Spleen (tissue), 11 donors: ENCODE measurements around the gene PZP. TPM values are rescaled to one million over a fixed set of nuclear protein-coding genes. Genes with fewer than 3 reads are reported as not detected.

ENCODE experiments used
- DNase-seq: peaks from one replicate; pipeline ENCODE4 v3.0.0-alpha.2; 2020
- H3K27ac ChIP-seq, 8 donors: fragments of 200-600 bp; sonication (generic) in 7 of 8; 1 replicate in 4 of 8; 2 replicates in 4 of 8; pipeline versions ENCODE4 v1.5.0 to v1.8.0; 2016 to 2021; ENCODE audit warnings: inconsistent platforms in 4 of 8, mild to moderate bottlenecking in 4 of 8, moderate library complexity in 1 of 8
- H3K27me3 ChIP-seq, 7 donors: fragments of 200-600 bp; sonication (generic) in 6 of 7; replicated peaks in 1 of 7; 1 replicate in 4 of 7; 2 replicates in 3 of 7; pipeline versions ENCODE4 v1.5.0 to v1.8.0; 2016 to 2021; ENCODE audit warnings: inconsistent platforms in 3 of 7, mild to moderate bottlenecking in 1 of 7
- H3K36me3 ChIP-seq, 6 donors: fragments of 200-600 bp; sonication (generic) in 5 of 6; 1 replicate in 4 of 6; 2 replicates in 2 of 6; pipeline versions ENCODE4 v1.5.0 to v1.8.0; 2016 to 2021; ENCODE audit warnings: inconsistent platforms in 2 of 6
- H3K4me1 ChIP-seq, 6 donors: fragments of 200-600 bp; sonication (generic) in 5 of 6; 1 replicate in 3 of 6; 2 replicates in 3 of 6; pipeline versions ENCODE4 v1.5.0 to v1.8.0; 2016 to 2021; ENCODE audit warnings: inconsistent platforms in 3 of 6
- H3K4me3 ChIP-seq, 8 donors: fragments of 200-600 bp; sonication (generic) in 7 of 8; 1 replicate in 4 of 8; 2 replicates in 4 of 8; pipeline versions ENCODE4 v1.5.0 to v1.8.0; 2016 to 2021; ENCODE audit warnings: inconsistent platforms in 4 of 8, mild to moderate bottlenecking in 4 of 8, moderate library complexity in 2 of 8
- H3K9me3 ChIP-seq, 8 donors: fragments of 200-600 bp; sonication (generic) in 7 of 8; 1 replicate in 4 of 8; 2 replicates in 4 of 8; pipeline versions ENCODE4 v1.5.0 to v1.8.0; 2016 to 2021; ENCODE audit warnings: inconsistent platforms in 4 of 8
- CTCF ChIP-seq, 11 experiments: fragments of 200-600 bp in 7 of 11; fragments of 450-650 bp in 4 of 11; sonication (generic) in 4 of 11; IDR thresholded peaks in 8 of 11; conservative IDR thresholded peaks in 3 of 11; 1 replicate in 7 of 11; 2 replicates in 4 of 11; pipeline versions ENCODE4 v1.4.0 to v1.8.0; 2016 to 2021; ENCODE audit warnings: antibody characterized with exemption in 11 of 11, inconsistent platforms in 4 of 11, mild to moderate bottlenecking in 1 of 11
- POLR2A ChIP-seq, 3 donors: fragments of 450-650 bp; IDR thresholded peaks; one replicate each; pipeline ENCODE4 v1.5.1; 2017; ENCODE audit warnings: antibody characterized with exemption in 3 of 3, mild to moderate bottlenecking in 1 of 3
- POLR2AphosphoS5 ChIP-seq, 3 donors: sonication (generic); formaldehyde crosslinking; IDR thresholded peaks; one replicate each; pipeline ENCODE4 v1.5.1; 2017; ENCODE audit warnings: antibody characterized with exemption in 3 of 3
- WGBS, 5 donors: extraction: QIAGEN DNeasy Blood & Tissue Kit in 3 of 5; methylation state at CpG; one replicate each; pipeline versions ENCODE4 v1.1.5 to v1.1.7; 2013 to 2018; 5-methylcytosine and 5-hydroxymethylcytosine counted together
- intact Hi-C: fragments of 100-400 bp; cut with DNase I; formaldehyde crosslinking; loops from one replicate; pipeline ENCODE4 v1.15.0; 2023; ENCODE audit warnings: low total_unique reads
- polyA plus RNA-seq, 3 donors: library from polyadenylated mRNA; stranded (reverse); fragments of 200-250 nt; gene quantifications; one replicate each; pipeline ENCODE4 v1.2.1, GENCODE V29; 2013
- total RNA-seq, 7 donors: library from RNA; depleted of rRNA in 3 of 7; stranded (reverse); fragments of >200 nt in 3 of 7; fragmentation: NEBNext Ultra II Directional in 4 of 7; extraction: Animal tissue kit (Norgen Biotek cat#: 25700) in 4 of 7; gene quantifications; one replicate each; pipeline versions ENCODE4 v1.1.0 to v1.2.1, GENCODE V29; 2016 to 2021
- donor health status: healthy with polysubstance abuse.
- donor health status: DM: no; HTN: no; CAD: no; lungs with moderate emphysema.
- donor health status: DM: no; HTN: no; CAD: no.
- donor health status: Bipolar disorder and iron deficiency.
- donor health status: healthy.
- donor health status: DM: no; HTN: no; CAD: no.
- donor health status: DM: yes; HTN: yes; CAD: no.

PZP gene
- total and polyA plus RNA-seq, 10 donors = 0.06 to 3.0 (median 0.92) TPM

GRCh38 chr12:9134981-9135628 lies 73.1 kb downstream of the PZP start:
- peak overlapping the region in 1 of 8 donors; percentile 4 for H3K27ac ChIP-seq
- WGBS, 5 donors = 85 to 87% (median 85%) methylated on average over 16 of the region's 16 CpGs

DNA sequence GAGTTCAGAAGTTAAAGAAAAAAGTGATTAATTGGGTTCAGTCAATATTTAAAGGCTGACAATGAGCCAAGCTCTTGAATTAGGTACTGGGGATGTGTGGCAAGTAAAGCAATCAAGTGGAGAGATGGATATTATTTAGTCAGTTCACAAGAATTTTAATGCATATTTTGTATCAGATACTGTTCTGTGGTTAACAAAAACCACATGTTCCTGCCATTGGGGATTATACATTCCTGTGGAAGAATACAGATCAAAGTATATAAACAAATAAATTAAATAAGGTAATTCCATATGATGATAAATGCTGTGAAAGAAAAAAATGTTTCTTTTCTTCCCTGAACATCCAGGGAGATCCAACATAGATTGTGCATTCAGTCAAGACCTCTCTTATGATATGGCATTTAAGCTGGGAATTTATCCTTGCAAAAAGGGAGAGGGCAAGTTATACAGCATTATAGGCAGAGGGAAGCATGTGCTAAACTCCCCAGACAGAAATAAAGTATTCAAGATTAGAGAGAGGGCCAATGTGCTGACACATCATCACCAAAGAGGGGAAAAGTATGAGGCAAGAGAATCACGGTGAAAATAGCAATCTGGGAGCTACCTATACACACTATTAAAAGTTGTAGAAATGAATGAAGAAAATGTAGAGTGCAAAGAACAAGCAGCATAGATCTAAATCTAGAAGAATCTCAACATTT lies 74.8 kb downstream of the PZP start:
- no peak for DNase-seq
- no peaks in the 10 kb centered on the region for H3K4me1 ChIP-seq
- WGBS, 5 donors = 45 to 87% (median 79%) methylated on average over 1 of the region's 1 CpG
- peaks cover 0 to under 1% (median 0%) of the 10 kb centered on the region in 6 donors for H3K36me3 ChIP-seq
- no peak overlapping the region for H3K27ac ChIP-seq
- peaks cover 0 to 5% (median 0%) of the 10 kb centered on the region in 8 donors for H3K9me3 ChIP-seq
- no peaks in the 10 kb centered on the region for H3K27me3 ChIP-seq
- intact Hi-C loops = no loop called here
- H3K4me3 ChIP-seq = no peak overlapping the region
- TF ChIP-seq POLR2AphosphoS5 (IDR thresholded peaks at IDR 0.05) = no peak
- TF ChIP-seq POLR2A (IDR thresholded peaks at IDR 0.05) = no peak
- TF ChIP-seq CTCF (IDR thresholded peaks at IDR 0.05 in 8 of 11, conservative IDR thresholded peaks at IDR 0.05 in 3 of 11) = no peak

More at GRCh38 chr12:9134981-9135628, 73.1 kb downstream of the PZP start:
- Histone ChIP-seq H3K9me3 (peaks cover 0 to 5% (median 0%) of the 10 kb centered on the region in 8 donors), H3K4me1 (no peaks in the 10 kb centered on the region), H3K36me3 (no peaks in the 10 kb centered on the region), H3K27me3 (no peaks in the 10 kb centered on the region), H3K4me3 (no peak overlapping the region)
- intact Hi-C loops = no loop called here
- no peak for DNase-seq
- peak in 7 of 11 experiments; percentile 7 to 27 (median 23) for TF ChIP-seq CTCF (IDR thresholded peaks at IDR 0.05 in 8 of 11, conservative IDR thresholded peaks at IDR 0.05 in 3 of 11)
- no peak for TF ChIP-seq POLR2A (IDR thresholded peaks at IDR 0.05)
- TF ChIP-seq POLR2AphosphoS5 (IDR thresholded peaks at IDR 0.05) = no peak

- Histone ChIP-seq H3K9me3 (peaks cover 0 to 5% (median 0%) of the 10 kb centered on the region in 8 donors), H3K27me3 (no peaks in the 10 kb centered on the region), H3K4me3 (no peak overlapping the region), H3K36me3 (peaks cover 0 to 10% (median 0%) of the 10 kb centered on the region in 6 donors), H3K27ac (no peak overlapping the region), H3K4me1 (no peaks in the 10 kb centered on the region)
- intact Hi-C loops = no loop called here
- no peak for DNase-seq
- TF ChIP-seq POLR2A (IDR thresholded peaks at IDR 0.05) (no peak), CTCF (IDR thresholded peaks at IDR 0.05 in 8 of 11, conservative IDR thresholded peaks at IDR 0.05 in 3 of 11) (no peak), POLR2AphosphoS5 (IDR thresholded peaks at IDR 0.05) (no peak)
- WGBS, 5 donors = 55 to 77% (median 63%) methylated on average over 1 of the region's 1 CpG
Measured at GRCh38 chr12:9132008-9132535, 76.1 kb downstream of the PZP start.

GRCh38 chr12:9130244-9130643 lies 78.0 kb downstream of the PZP start:
- Histone ChIP-seq H3K36me3 (peaks cover 0 to 10% (median 0%) of the 10 kb centered on the region in 6 donors), H3K9me3 (peaks cover 0 to 5% (median 0%) of the 10 kb centered on the region in 8 donors), H3K4me3 (no peak overlapping the region), H3K27ac (no peak overlapping the region), H3K4me1 (no peaks in the 10 kb centered on the region), H3K27me3 (no peaks in the 10 kb centered on the region)
- DNase-seq = no peak
- TF ChIP-seq POLR2AphosphoS5 (IDR thresholded peaks at IDR 0.05) = no peak
- no peak for TF ChIP-seq POLR2A (IDR thresholded peaks at IDR 0.05)
- TF ChIP-seq CTCF (IDR thresholded peaks at IDR 0.05 in 8 of 11, conservative IDR thresholded peaks at IDR 0.05 in 3 of 11) = no peak
- intact Hi-C loops = no loop called here
- 50 to 94% (median 74%) methylated on average over 2 of the region's 2 CpGs for WGBS, 5 donors
